GM23248 (cell line): ENCODE measurements around the gene FMO5.

ENCODE experiments used
- EZH2 ChIP-seq: fragments of 200-600 bp; sonication (generic); IDR thresholded peaks from 2 replicates; pipeline ENCODE4 v1.6.1; 2018; ENCODE audit warnings: antibody characterized with exemption, mild to moderate bottlenecking; ENCODE audit not compliant: insufficient read depth, poor library complexity, severe bottlenecking
- EZH2phosphoT487 ChIP-seq: fragments of 200-600 bp; sonication (generic); IDR thresholded peaks from 2 replicates; pipeline ENCODE4 v1.6.1; 2018; ENCODE audit warnings: antibody characterized with exemption, moderate library complexity, mild to moderate bottlenecking, low read depth; ENCODE audit not compliant: insufficient read depth

DNA sequence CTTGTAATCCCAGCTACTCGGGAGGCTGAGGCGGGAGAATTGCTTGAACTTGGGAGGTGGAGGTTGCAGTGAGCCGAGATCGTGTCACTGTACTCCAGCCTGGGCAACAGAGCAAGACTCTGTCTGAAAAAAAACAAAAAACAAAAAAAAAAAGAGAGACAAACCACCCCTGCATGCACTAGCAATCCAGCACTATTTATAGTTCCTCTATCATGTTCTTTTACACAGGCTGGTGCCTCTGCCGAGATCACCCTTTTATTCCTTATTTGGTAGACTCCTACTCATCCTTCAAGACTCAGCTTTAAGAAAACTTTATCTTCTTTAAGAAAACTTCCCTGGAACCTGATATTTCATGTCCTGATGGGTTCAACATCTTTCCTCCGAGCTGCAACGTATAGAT lies 10.8 kb downstream of the FMO5 start:
- TF ChIP-seq EZH2 (no peak), EZH2phosphoT487 (no peak)
